Upper lobe of right lung (tissue), 1 donor: ENCODE results near the gene MSH6. TPM values are rescaled to one million over a fixed set of nuclear protein-coding genes. Genes with fewer than 3 reads are reported as not detected.

Source experiments
- ATAC-seq: fragments of 200-7000 bp; cut with Tn5 transposase; one replicate; pipeline ENCODE4 v1.9.1; 2020; ENCODE audit warnings: mild to moderate bottlenecking, moderate library complexity
- DNase-seq: peaks from one replicate; pipeline ENCODE4 v3.0.0-alpha.2; 2020
- H3K27ac ChIP-seq: fragments of 200-600 bp; one replicate; pipeline ENCODE4 v1.8.0; 2022
- H3K27me3 ChIP-seq: fragments of 200-600 bp; one replicate; pipeline ENCODE4 v1.8.0; 2022; ENCODE audit warnings: mild to moderate bottlenecking
- H3K36me3 ChIP-seq: fragments of 200-600 bp; one replicate; pipeline ENCODE4 v1.8.0; 2022
- H3K4me1 ChIP-seq: fragments of 200-600 bp; one replicate; pipeline ENCODE4 v1.8.0; 2022
- H3K4me3 ChIP-seq: fragments of 200-600 bp; one replicate; pipeline ENCODE4 v1.8.0; 2022; ENCODE audit warnings: mild to moderate bottlenecking
- H3K9me3 ChIP-seq: fragments of 200-600 bp; one replicate; pipeline ENCODE4 v1.8.0; 2022
- intact Hi-C: fragments of 100-400 bp; cut with DNase I; formaldehyde crosslinking; loops from one replicate; pipeline ENCODE4 v1.11.0; 2022
- total RNA-seq: library from RNA; stranded (reverse); fragmentation: NEBNext Ultra II Directional; extraction: Animal tissue kit (Norgen Biotek cat#: 25700); gene quantifications from one replicate; pipeline ENCODE4 v1.2.1, GENCODE V29; 2021
- TF ChIP-seq, protein P1 (sequence below): fragments of 200-600 bp; IDR thresholded peaks from one replicate; pipeline ENCODE4 v1.8.0; 2022; ENCODE audit warnings: antibody characterized with exemption
- donor health status: DM: no; HTN: yes; CAD: no; lungs with severe emphysema.

The MSH6 gene
- total RNA-seq, 1 donor from 2014 or later: 31.1 TPM

DNA sequence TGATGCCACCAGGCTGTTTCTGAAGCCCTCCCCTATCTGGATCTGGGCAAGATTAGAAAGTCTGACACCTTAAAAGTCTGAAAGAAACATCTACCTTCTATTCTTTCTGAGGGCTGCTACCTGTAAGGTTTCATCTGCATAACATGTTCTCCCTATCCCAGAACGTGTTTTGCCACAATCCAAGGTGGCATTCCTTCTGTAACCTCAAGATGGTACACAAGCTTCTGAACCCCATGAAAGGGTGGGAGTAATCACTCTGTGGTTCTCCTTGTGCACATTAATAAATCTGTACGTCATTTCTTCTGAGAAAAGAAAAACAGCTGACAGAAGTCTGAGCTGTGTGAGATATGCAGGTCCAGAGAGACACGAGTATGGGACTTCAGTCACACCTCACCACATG lies 41.8 kb upstream of the MSH6 start:
- DNase-seq: no peak
- no peak for ATAC-seq
- Histone ChIP-seq H3K4me3 (no peak overlapping the region), H3K27ac (no peak overlapping the region), H3K36me3 (no peaks in the 10 kb centered on the region), H3K4me1 (no peaks in the 10 kb centered on the region), H3K27me3 (no peaks in the 10 kb centered on the region), H3K9me3 (no peaks in the 10 kb centered on the region)
- intact Hi-C loops: no loop called here
- TF ChIP-seq, protein P1, sequence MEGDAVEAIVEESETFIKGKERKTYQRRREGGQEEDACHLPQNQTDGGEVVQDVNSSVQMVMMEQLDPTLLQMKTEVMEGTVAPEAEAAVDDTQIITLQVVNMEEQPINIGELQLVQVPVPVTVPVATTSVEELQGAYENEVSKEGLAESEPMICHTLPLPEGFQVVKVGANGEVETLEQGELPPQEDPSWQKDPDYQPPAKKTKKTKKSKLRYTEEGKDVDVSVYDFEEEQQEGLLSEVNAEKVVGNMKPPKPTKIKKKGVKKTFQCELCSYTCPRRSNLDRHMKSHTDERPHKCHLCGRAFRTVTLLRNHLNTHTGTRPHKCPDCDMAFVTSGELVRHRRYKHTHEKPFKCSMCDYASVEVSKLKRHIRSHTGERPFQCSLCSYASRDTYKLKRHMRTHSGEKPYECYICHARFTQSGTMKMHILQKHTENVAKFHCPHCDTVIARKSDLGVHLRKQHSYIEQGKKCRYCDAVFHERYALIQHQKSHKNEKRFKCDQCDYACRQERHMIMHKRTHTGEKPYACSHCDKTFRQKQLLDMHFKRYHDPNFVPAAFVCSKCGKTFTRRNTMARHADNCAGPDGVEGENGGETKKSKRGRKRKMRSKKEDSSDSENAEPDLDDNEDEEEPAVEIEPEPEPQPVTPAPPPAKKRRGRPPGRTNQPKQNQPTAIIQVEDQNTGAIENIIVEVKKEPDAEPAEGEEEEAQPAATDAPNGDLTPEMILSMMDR: no peak

DNA sequence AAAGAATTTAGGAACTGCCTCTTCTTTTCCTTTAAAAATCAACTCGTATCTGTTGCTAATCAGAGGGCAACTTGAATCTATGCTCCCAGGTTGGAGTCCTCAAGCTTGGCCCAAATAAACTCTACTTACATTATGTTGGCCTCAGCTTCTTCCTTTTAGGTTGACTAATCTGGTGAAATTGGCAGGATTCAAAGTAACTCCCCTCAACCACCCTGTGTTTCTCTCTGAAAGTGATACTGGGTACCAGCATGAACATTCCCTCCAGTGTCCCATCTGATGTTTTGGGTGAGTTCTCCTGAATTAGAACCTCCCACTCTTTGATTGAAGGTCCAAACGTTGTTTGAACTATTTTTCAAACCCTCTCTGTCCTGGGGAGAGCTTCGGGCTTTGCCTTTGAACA lies 41.3 kb upstream of the MSH6 start:
- Histone ChIP-seq H3K36me3 (no peaks in the 10 kb centered on the region), H3K9me3 (no peaks in the 10 kb centered on the region), H3K27me3 (no peaks in the 10 kb centered on the region), H3K4me3 (no peak overlapping the region), H3K4me1 (no peaks in the 10 kb centered on the region), H3K27ac (no peak overlapping the region)
- ATAC-seq: no peak
- intact Hi-C loops: no loop called here
- TF ChIP-seq, protein P1: no peak
- DNase-seq: no peak

DNA sequence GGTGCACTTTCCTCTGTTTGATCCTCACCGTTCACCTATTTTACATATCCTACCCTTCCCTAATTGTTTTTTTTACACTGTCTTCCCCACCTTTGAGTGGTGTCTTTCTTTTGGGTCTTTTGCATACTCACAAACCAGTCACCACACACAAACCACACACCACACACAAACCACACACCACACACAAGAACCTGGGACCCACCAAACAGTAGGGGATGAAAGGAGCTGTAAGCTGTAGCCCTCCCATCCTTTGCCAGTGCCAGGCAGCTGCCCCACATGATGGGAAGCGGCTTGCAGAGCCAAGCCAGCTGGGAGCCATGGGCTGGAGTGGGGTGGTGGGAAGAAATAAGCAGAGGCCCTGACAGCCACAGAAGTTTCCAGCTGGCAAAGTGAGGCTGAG lies 38.9 kb upstream of the MSH6 start:
- DNase-seq: no peak
- H3K36me3 ChIP-seq: no peaks in the 10 kb centered on the region
- TF ChIP-seq, protein P1: no peak
- intact Hi-C loops: no loop called here
- H3K27ac ChIP-seq: no peak overlapping the region
- no peak for ATAC-seq
- H3K4me3 ChIP-seq: no peak overlapping the region
- H3K4me1 ChIP-seq: no peaks in the 10 kb centered on the region
- H3K9me3 ChIP-seq: no peaks in the 10 kb centered on the region
- no peaks in the 10 kb centered on the region for H3K27me3 ChIP-seq

DNA sequence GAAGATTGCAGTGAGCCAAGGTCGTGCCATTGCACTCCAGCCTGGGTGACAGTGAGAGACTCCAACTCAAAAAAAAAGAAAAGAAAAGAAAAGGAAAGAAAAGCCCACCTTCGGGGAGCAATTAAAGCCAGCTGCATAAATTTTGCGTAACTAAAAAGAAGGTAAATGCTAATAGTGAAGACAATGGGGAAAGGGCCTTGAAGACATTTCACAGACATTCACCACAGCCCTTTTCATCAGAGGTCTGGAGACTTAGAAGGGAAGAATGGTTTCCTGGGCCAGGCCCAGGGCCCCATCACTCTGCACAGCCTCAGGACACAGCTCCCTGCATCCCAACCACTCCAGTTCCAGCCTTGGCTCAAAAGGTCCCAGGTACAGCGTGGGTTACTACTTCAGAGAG lies 35.1 kb upstream of the MSH6 start:
- H3K9me3 ChIP-seq: no peaks in the 10 kb centered on the region
- no peak overlapping the region for H3K4me3 ChIP-seq
- ATAC-seq: no peak
- H3K27ac ChIP-seq: no peak overlapping the region
- no peaks in the 10 kb centered on the region for H3K4me1 ChIP-seq
- no peaks in the 10 kb centered on the region for H3K27me3 ChIP-seq
- DNase-seq: no peak
- H3K36me3 ChIP-seq: no peaks in the 10 kb centered on the region
- TF ChIP-seq, protein P1: no peak
- intact Hi-C loops: no loop called here

DNA sequence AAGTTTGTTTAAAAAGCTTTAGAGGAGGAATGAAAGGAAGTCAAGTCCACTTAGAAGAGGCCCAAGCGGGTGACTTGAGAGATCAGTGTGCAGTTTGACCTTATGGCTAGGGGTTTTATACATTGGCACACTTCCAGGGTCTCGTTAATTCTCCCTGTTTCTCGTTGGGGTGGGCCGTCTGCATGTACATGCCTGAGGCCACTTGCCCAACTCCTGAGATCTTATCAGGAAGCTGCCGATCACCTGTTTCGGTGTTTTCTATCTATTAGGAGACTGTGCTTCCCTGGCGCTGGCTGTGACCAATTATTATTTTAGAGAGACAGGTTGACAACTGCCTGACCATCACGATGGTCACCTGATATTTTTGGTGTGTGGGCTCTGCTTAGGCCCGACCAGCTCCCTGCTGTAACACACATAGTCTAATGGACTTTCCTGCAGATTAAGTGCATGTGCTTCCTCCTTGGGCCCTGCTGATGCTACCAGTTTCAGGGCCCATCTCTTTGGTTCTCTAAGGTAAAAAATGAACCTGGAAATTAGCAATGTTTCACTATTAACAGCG lies 31.0 kb upstream of the MSH6 start:
- TF ChIP-seq, protein P1: no peak
- H3K9me3 ChIP-seq: no peaks in the 10 kb centered on the region
- DNase-seq (no peak), ATAC-seq (no peak)
- H3K27me3 ChIP-seq: no peaks in the 10 kb centered on the region
- intact Hi-C loops: no loop called here
- H3K4me3 ChIP-seq: no peak overlapping the region
- H3K27ac ChIP-seq: no peak overlapping the region
- H3K4me1 ChIP-seq: no peaks in the 10 kb centered on the region
- no peaks in the 10 kb centered on the region for H3K36me3 ChIP-seq

DNA sequence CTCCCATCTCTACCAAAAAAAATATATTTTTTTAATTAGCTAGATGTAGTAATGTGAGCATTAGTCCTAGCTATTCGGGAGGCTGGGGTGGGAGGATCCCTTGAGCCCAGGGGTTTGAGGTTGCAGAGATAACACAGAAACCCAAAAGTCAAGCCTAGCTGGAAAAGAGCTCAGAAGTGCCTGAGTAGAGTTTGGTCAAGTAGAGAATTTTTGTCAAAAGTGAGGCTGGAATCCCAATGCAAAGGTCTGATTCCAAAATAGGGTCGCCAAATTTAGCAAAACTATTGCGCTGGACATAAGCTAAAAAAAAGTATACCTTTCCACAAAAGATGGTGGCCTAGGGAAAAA lies 15.5 kb upstream of the MSH6 start:
- intact Hi-C loops: no loop called here
- Histone ChIP-seq H3K36me3 (no peaks in the 10 kb centered on the region), H3K4me3 (no peak overlapping the region), H3K9me3 (no peaks in the 10 kb centered on the region), H3K4me1 (peaks cover 3% of the 10 kb centered on the region), H3K27me3 (no peaks in the 10 kb centered on the region), H3K27ac (no peak overlapping the region)
- ATAC-seq: no peak
- TF ChIP-seq, protein P1: no peak
- no peak for DNase-seq
